ENCODE data around the gene CD300LD. TPM values are rescaled to one million over a fixed set of nuclear protein-coding genes. Genes with fewer than 3 reads are reported as not detected.
A peak's percentile ranks its signal among the peaks of the same experiment; 100 is the strongest.

CD300LD gene
- polyA plus RNA-seq, 3 donors, result 0.33 to 0.50 (median 0.41) TPM

- Mint-ChIP-seq H3K36me3 (peaks cover 7 to 95% of the 10 kb centered on the region in 2 donors), H3K4me3 (peak overlapping the region; percentile 93 to 100), H3K4me1 (peaks cover 96% of the 10 kb centered on the region), H3K9me3 (peaks cover 0 to 11% (median 3%) of the 10 kb centered on the region in 7 donors), H3K27ac (peak overlapping the region in 5 of 7 donors; percentile 8 to 78 (median 43)), H3K27me3 (ENCODE audit: low read depth in 3 of 3) (peaks cover 6 to 16% (median 10%) of the 10 kb centered on the region in 3 donors)
- intact Hi-C loops (cut with micrococcal nuclease), result no loop called here
- no peak overlapping the region for H2AFZ ChIP-seq (ENCODE audit: insufficient read depth, low read depth, low read length, poor library complexity, severe bottlenecking)
- WGBS (ENCODE audit: insufficient coverage), result 8% methylated on average over 1 of the region's 3 CpGs
- H3K79me2 ChIP-seq (ENCODE audit: insufficient read depth, low read length), result peaks cover 76% of the 10 kb centered on the region
- H3K9ac ChIP-seq (ENCODE audit: insufficient read depth, low read length, poor library complexity, severe bottlenecking), result no peak overlapping the region
- no peaks in the 10 kb centered on the region for H3K9me3 ChIP-seq (replicated peaks in 1 of 2; ENCODE audit: control insufficient read depth in 1 of 2, insufficient read depth in 1 of 2, low read length in 2 of 2)
- DNase-seq, result no peak
- no peak overlapping the region for H3K27ac ChIP-seq (ENCODE audit: low read depth in 1 of 2, low read length in 2 of 2)
- H4K20me1 ChIP-seq (ENCODE audit: insufficient read depth, low read length), result peaks cover 73% of the 10 kb centered on the region
- peaks cover 57 to 73% of the 10 kb centered on the region in 2 donors for H3K36me3 ChIP-seq (replicated peaks in 1 of 2; ENCODE audit: control insufficient read depth in 1 of 2, insufficient read depth in 2 of 2, low read length in 2 of 2)
- H3K4me3 ChIP-seq (replicated peaks in 1 of 3; ENCODE audit: low read depth in 2 of 3, low read length in 3 of 3), result peak overlapping the region; percentile 13 to 98 (median 90)
- peak overlapping the region; percentile 96 for H3K4me2 ChIP-seq (replicated peaks; ENCODE audit: extremely low read depth, low read length, poor library complexity, severe bottlenecking)
- TF ChIP-seq CTCF (IDR thresholded peaks at IDR 0.05), result no peak
- no peaks in the 10 kb centered on the region for H3K27me3 ChIP-seq (ENCODE audit: control insufficient read depth in 2 of 2, insufficient read depth in 2 of 2, low read length in 2 of 2)
- peaks cover 98 to 100% of the 10 kb centered on the region in 2 donors for H3K4me1 ChIP-seq (ENCODE audit: control insufficient read depth in 1 of 2, insufficient read depth in 2 of 2, low read length in 2 of 2)
Observed at GRCh38 chr17:74618451-74618850, 26.4 kb upstream of the CD300LD start.

- Histone ChIP-seq H3K36me3 (replicated peaks in 1 of 2; ENCODE audit: control insufficient read depth in 1 of 2, insufficient read depth in 2 of 2, low read length in 2 of 2) (peaks cover 67 to 83% of the 10 kb centered on the region in 2 donors), H4K20me1 (ENCODE audit: insufficient read depth, low read length) (peaks cover 90% of the 10 kb centered on the region), H3K4me1 (ENCODE audit: control insufficient read depth in 1 of 2, insufficient read depth in 2 of 2, low read length in 2 of 2) (peaks cover 99 to 100% of the 10 kb centered on the region in 2 donors), H3K9me3 (replicated peaks in 1 of 2; ENCODE audit: control insufficient read depth in 1 of 2, insufficient read depth in 1 of 2, low read length in 2 of 2) (no peaks in the 10 kb centered on the region), H3K4me2 (replicated peaks; ENCODE audit: extremely low read depth, low read length, poor library complexity, severe bottlenecking) (peak overlapping the region; percentile 96), H3K27me3 (ENCODE audit: control insufficient read depth in 2 of 2, insufficient read depth in 2 of 2, low read length in 2 of 2) (no peaks in the 10 kb centered on the region), H3K4me3 (replicated peaks in 1 of 3; ENCODE audit: low read depth in 2 of 3, low read length in 3 of 3) (peak overlapping the region in 1 of 3 experiments; percentile 98), H3K79me2 (ENCODE audit: insufficient read depth, low read length) (peaks cover 59% of the 10 kb centered on the region), H3K9ac (ENCODE audit: insufficient read depth, low read length, poor library complexity, severe bottlenecking) (no peak overlapping the region), H3K27ac (ENCODE audit: low read depth in 1 of 2, low read length in 2 of 2) (no peak overlapping the region), H2AFZ (ENCODE audit: insufficient read depth, low read depth, low read length, poor library complexity, severe bottlenecking) (no peak overlapping the region)
- intact Hi-C loops (cut with micrococcal nuclease), result no loop called here
- H3K4me1 Mint-ChIP-seq, result peaks cover 95% of the 10 kb centered on the region
- DNase-seq, result no peak
- 84% methylated on average over 6 of the region's 7 CpGs for WGBS (ENCODE audit: insufficient coverage)
- peak overlapping the region in 2 of 7 donors; percentile 45 to 76 for H3K27ac Mint-ChIP-seq
- peak overlapping the region in 1 of 2 donors; percentile 100 for H3K4me3 Mint-ChIP-seq
- H3K9me3 Mint-ChIP-seq, result peaks cover 0 to 11% (median 3%) of the 10 kb centered on the region in 7 donors
- TF ChIP-seq CTCF (IDR thresholded peaks at IDR 0.05), result no peak
- peaks cover 6 to 17% (median 9%) of the 10 kb centered on the region in 3 donors for H3K27me3 Mint-ChIP-seq (ENCODE audit: low read depth in 3 of 3)
- H3K36me3 Mint-ChIP-seq, result peaks cover 0 to 87% of the 10 kb centered on the region in 2 donors
Observed at GRCh38 chr17:74616696-74617095, 24.6 kb upstream of the CD300LD start.
